WTC11 (cell line): ENCODE measurements around the gene ZNF254.

Experiments used
- PRRX2 ChIP-seq: fragments of 250-450 bp; sonication (Bioruptor Pico); IDR thresholded peaks from 2 replicates; pipeline ENCODE4 v1.8.0; 2021; ENCODE audit warnings: mild to moderate bottlenecking
- ZNF121 ChIP-seq: sonication (generic); formaldehyde crosslinking; IDR thresholded peaks from 2 replicates; pipeline ENCODE4 v1.8.0; 2023; ENCODE audit warnings: missing genetic modification reagents
- ZNF263 ChIP-seq: sonication (generic); formaldehyde crosslinking; IDR thresholded peaks from 2 replicates; pipeline ENCODE4 v1.8.1; 2022; ENCODE audit warnings: low read depth, mild to moderate bottlenecking, moderate library complexity, missing genetic modification reagents
- ZNF317 ChIP-seq: sonication (generic); formaldehyde crosslinking; IDR thresholded peaks from 2 replicates; pipeline ENCODE4 v1.8.1; 2023; ENCODE audit warnings: low read depth, mild to moderate bottlenecking, moderate library complexity, missing genetic modification reagents, borderline replicate concordance
- TF ChIP-seq, protein P1 (sequence below): fragments of 200-600 bp; IDR thresholded peaks from 2 replicates; pipeline ENCODE4 v1.8.0; 2022; ENCODE audit warnings: antibody characterized with exemption
- TF ChIP-seq, protein P2 (sequence below): sonication (generic); formaldehyde crosslinking; IDR thresholded peaks from 2 replicates; pipeline ENCODE4 v1.8.0; 2023; ENCODE audit warnings: missing genetic modification reagents, mild to moderate bottlenecking, borderline replicate concordance
- TF ChIP-seq, protein P3 (sequence below): sonication (generic); formaldehyde crosslinking; IDR thresholded peaks from 2 replicates; pipeline ENCODE4 v1.8.1; 2023; ENCODE audit warnings: mild to moderate bottlenecking, missing genetic modification reagents
- TF ChIP-seq, protein P4 (sequence below): sonication (generic); formaldehyde crosslinking; IDR thresholded peaks from 2 replicates; pipeline ENCODE4 v1.8.0; 2022; ENCODE audit warnings: mild to moderate bottlenecking, missing genetic modification reagents

DNA sequence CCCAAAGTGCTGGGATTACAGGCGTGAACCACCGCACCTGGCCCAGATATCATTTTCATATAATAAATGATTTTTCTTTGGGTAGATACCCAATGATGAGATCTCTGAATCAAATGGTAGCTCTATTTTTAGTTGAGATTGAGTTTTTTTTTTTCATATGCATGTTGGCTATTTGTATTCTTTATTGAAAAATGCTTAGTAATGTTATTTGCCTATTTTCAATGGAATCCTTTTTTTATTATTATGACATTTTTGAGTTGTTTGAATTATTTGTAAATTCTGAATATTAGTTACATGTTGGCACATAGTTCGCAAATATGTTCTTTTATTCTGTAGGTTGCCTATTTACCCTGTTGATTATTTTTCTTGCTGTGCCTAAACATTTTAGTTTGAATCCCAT lies 55.8 kb downstream of the ZNF254 start:
- TF ChIP-seq, protein P1, sequence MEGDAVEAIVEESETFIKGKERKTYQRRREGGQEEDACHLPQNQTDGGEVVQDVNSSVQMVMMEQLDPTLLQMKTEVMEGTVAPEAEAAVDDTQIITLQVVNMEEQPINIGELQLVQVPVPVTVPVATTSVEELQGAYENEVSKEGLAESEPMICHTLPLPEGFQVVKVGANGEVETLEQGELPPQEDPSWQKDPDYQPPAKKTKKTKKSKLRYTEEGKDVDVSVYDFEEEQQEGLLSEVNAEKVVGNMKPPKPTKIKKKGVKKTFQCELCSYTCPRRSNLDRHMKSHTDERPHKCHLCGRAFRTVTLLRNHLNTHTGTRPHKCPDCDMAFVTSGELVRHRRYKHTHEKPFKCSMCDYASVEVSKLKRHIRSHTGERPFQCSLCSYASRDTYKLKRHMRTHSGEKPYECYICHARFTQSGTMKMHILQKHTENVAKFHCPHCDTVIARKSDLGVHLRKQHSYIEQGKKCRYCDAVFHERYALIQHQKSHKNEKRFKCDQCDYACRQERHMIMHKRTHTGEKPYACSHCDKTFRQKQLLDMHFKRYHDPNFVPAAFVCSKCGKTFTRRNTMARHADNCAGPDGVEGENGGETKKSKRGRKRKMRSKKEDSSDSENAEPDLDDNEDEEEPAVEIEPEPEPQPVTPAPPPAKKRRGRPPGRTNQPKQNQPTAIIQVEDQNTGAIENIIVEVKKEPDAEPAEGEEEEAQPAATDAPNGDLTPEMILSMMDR = no peak
- TF ChIP-seq, protein P2, sequence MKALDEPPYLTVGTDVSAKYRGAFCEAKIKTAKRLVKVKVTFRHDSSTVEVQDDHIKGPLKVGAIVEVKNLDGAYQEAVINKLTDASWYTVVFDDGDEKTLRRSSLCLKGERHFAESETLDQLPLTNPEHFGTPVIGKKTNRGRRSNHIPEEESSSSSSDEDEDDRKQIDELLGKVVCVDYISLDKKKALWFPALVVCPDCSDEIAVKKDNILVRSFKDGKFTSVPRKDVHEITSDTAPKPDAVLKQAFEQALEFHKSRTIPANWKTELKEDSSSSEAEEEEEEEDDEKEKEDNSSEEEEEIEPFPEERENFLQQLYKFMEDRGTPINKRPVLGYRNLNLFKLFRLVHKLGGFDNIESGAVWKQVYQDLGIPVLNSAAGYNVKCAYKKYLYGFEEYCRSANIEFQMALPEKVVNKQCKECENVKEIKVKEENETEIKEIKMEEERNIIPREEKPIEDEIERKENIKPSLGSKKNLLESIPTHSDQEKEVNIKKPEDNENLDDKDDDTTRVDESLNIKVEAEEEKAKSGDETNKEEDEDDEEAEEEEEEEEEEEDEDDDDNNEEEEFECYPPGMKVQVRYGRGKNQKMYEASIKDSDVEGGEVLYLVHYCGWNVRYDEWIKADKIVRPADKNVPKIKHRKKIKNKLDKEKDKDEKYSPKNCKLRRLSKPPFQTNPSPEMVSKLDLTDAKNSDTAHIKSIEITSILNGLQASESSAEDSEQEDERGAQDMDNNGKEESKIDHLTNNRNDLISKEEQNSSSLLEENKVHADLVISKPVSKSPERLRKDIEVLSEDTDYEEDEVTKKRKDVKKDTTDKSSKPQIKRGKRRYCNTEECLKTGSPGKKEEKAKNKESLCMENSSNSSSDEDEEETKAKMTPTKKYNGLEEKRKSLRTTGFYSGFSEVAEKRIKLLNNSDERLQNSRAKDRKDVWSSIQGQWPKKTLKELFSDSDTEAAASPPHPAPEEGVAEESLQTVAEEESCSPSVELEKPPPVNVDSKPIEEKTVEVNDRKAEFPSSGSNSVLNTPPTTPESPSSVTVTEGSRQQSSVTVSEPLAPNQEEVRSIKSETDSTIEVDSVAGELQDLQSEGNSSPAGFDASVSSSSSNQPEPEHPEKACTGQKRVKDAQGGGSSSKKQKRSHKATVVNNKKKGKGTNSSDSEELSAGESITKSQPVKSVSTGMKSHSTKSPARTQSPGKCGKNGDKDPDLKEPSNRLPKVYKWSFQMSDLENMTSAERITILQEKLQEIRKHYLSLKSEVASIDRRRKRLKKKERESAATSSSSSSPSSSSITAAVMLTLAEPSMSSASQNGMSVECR = no peak
- TF ChIP-seq ZNF263 (CRISPR knock-in tag) (no peak), ZNF121 (CRISPR knock-in tag) (no peak), PRRX2 (no peak), ZNF317 (CRISPR knock-in tag) (no peak)
- TF ChIP-seq, protein P3, sequence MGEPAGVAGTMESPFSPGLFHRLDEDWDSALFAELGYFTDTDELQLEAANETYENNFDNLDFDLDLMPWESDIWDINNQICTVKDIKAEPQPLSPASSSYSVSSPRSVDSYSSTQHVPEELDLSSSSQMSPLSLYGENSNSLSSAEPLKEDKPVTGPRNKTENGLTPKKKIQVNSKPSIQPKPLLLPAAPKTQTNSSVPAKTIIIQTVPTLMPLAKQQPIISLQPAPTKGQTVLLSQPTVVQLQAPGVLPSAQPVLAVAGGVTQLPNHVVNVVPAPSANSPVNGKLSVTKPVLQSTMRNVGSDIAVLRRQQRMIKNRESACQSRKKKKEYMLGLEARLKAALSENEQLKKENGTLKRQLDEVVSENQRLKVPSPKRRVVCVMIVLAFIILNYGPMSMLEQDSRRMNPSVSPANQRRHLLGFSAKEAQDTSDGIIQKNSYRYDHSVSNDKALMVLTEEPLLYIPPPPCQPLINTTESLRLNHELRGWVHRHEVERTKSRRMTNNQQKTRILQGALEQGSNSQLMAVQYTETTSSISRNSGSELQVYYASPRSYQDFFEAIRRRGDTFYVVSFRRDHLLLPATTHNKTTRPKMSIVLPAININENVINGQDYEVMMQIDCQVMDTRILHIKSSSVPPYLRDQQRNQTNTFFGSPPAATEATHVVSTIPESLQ (CRISPR knock-in tag) = no peak
- TF ChIP-seq, protein P4, sequence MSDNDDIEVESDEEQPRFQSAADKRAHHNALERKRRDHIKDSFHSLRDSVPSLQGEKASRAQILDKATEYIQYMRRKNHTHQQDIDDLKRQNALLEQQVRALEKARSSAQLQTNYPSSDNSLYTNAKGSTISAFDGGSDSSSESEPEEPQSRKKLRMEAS (CRISPR knock-in tag) = no peak
